LHCN-M2 (cell line): ENCODE data around the gene KRT6A. TPM values are rescaled to one million over a fixed set of nuclear protein-coding genes. Genes with fewer than 3 reads are reported as not detected.
"Not testable (repeated sequence)": the region's sequence is repeated elsewhere in the genome, so short reads cannot be mapped to it uniquely, and the experiment has no call there.

ENCODE experiments used
- DNase-seq: peaks from one replicate; pipeline ENCODE4 v3.0.0-alpha.2; 2012; ENCODE audit warnings: low read depth
- total RNA-seq: library from RNA; depleted of rRNA; stranded (reverse); fragments of >200 nt; gene quantifications from 2 replicates; pipeline ENCODE4 v1.2.3, GENCODE V29; 2014

Gene KRT6A
- total RNA-seq, 1 experiment from 2014 or later = not detected

DNA sequence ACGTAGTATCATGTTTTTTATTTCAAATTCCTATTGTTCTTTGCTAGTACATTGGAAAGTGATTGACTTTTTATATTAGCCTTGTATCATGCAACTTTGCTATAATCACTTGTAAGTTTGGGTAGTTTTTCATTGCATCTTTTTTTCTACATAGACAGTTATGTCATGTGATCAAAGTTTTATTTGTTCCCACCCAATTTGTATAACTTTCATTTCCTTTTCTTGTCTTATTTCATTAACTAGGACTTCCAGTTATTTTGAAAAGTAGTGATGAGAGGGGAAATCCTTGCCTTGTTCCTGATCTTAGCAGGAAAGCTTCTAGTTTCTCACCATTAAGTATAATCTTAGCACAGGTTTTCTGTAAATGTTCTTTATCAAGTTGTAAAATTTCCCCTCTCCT lies 9.8 kb upstream of the KRT6A start:
- no peak for DNase-seq

DNA sequence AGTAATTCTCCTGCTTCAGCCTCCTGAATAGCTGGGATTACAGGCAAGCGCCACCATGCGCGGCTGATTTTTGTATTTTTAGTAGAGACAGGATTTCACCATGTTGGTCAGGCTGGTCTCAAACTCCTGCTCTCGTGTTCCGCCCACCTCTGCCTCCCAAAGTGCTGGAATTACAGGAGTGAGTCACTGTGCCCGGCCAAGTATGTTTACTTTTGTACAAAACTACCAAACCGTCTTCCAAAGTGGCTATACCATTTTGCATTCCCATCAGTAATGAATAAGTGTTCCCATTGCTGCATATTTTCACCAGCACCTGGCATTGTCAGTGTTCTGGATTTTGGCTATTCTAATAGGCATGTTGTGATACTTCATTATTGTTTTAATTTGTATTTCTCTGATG lies 8.4 kb upstream of the KRT6A start:
- DNase-seq = peak; percentile 59

DNA sequence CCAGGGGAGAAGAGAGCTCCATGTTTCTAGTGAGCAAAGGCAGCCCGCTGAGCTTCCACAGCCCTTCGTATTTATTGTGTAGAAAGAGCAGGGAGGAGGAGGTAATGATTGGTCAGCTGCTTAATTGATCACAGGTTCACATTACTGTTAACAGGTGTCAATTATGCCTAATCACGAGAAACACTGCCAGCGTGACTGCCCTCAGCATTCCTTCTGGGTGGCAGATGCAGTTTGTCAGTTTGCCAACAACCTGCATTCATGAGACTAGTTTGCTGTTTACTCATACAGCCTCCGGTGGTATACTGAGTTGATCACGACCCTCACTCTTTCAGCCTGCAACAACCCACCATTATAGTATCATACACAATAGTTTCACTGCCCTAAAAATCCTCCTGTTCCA lies 7.5 kb upstream of the KRT6A start:
- DNase-seq = peak; percentile 18

DNA sequence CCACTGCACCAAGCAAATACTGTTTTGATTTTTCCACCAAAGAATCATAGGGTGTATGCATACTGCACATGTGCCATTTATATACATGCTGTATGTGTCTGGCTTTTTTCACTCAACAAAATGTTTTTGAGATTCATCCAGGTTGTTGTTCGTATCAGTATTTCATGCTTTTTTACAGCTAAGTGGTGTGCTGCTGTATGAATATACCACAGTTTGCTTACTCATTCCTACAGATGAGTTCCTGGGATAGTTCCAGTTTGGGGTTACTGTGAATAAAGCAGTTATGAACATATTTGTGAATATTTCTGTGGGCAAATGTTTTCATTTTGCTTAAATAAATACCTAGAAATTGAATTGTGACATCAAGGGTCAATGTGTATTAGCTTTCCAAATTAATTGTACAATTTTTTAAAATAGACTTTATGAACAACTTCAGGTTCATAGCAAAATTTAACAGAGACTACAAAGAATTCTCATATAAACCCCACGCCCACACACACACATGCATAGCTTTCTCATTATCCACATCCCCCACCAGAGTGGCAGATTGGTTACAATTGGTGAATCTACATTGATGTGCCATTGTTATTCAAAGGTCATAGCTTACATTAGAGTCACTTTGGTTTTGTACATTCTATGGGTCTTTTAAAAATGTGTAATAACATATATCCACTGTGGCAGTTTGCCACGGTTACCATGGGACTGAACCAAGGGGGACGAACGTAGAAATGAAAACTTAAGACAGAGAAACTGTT lies 6.9 kb upstream of the KRT6A start:
- DNase-seq = peak; percentile 69

DNA sequence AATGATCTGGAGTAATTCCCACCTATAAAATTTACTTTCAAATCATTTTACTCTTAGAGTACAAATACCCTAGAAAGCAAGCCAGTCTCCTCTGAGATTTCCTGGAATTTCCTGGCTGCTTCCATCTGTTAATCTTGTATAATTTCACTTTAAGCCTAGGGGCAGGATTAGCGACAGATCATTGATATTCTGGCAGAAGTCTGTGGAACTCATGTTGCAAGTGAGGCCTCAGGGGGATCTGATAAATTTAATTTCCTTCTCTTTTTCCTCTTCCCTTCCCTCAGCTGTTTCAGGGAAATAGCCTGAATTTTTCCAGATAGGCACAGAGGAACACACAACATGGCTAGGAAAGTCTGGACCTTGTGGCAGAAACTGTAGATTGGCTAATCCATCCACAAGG lies 5.9 kb upstream of the KRT6A start:
- no peak for DNase-seq

DNA sequence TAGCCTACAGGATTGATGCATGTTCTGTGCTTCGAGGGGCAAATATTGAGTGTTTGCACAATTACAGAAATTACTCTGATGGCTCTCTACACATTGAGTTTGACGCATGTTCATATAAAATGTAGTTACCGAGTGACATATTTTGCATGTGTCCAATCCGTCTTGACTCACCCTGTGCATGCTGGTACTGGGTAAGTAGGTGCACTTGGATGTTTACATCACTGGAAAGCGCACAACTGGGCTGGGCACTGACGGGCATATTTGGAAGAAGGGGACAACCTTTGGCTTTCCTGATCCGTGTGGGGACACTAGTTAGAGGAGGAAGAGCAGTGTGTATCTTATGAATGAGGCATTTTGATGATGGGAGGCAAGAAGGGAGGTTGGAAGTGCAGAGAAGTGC lies 4.9 kb upstream of the KRT6A start:
- no peak for DNase-seq

DNA sequence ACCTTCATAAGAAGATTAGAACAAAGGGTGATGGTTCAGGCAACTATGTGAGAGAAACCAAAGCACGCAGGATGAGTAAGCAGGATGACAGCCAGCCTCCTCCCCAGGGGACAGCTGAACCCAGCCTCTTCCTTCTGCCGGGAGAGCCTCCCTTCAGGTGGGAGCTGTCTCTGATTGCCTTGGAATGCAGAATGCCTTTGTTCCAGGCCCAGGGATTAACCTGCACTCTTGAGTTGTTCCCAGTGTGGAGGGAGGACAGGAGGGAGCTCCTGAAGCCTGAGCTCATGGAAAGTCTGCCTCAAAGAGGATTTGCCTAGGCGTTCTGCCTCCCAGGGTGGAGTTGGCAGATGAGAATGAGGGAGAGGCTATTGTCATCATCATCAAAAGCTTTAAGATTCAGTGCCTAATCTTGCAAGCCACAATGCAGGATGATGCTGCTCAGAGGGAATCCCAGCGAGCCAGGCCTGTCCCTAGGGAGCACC lies 3.6 kb upstream of the KRT6A start:
- DNase-seq = peak; percentile 92

DNA sequence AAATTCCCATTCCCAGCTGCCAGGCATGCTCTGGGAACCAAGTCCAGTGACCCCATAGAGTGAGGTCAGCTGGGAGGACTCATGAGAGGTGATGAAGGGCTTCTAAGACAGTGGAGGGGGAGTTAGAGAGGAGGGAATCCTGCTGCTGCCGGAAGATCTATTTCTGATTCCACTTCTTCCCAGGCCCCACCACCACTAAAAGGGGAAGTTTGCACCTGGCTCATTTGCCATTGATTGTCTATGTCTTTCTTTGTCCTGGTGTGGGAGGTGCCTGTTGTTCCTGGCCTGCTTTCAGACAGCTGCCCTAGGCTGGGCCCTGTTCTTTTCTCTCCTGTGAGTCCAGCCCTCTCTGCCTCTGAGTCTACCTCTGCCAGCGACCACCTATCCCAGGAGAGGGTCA lies 3.0 kb upstream of the KRT6A start:
- DNase-seq = peak; percentile 71

DNA sequence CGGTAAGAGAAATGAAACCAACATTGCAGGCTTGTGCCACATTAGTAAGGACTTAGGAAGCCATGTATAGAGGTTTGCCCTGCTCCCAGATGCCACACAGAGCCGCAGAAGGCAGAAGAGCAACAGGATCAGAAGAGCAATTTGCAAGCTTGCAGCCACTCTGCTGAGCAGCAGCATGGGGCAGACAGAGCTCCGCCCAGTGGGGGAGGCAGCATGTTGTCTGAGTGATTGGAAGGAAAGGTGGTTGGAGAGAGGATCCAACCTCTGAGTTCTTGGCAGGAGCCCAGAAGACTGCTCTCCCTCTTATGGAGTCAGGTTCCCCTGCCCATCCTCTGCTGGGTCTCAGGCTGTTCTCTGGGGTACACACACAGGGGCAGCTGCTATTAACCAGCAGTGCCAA lies 2.3 kb upstream of the KRT6A start:
- peak; percentile 71 for DNase-seq

DNA sequence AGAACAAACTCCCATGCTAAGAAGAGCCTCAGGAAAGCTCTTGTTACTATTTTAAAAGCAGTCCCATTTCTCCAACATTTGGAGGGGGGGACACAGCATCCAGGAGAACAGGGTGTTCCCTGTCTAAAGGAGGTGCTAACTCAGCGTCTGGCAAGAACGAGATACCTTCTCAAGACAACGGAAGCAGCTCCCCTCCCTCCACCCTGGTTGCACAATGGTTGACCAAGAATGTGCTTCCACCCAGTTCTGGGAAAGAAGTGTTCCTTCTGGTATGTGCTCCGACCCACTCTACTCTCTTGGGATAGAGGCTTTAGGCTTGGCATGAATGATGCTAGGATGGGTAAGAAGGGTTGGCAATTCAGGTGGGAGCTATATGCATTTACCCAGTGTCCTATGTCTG lies 1.5 kb upstream of the KRT6A start:
- DNase-seq = peak; percentile 84

DNA sequence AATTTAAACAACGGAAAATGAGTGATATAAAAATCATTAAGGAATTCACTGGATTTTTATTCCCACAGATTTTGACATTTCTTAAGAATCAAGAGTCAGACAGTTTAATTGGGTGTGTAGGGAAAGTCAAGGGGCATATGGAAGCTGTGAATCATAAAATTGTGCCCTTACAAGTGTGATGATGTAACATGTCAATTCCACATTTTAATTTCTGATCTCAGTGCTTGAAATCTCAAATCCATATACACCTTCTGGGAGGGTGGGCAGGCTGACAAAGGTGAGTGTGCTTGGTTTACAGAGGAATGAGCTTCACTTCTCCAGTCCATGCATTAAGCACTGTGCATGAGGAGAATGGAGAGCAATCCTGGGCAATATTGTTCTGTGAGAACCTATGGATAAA lies 1.0 kb upstream of the KRT6A start:
- DNase-seq = no peak

DNA sequence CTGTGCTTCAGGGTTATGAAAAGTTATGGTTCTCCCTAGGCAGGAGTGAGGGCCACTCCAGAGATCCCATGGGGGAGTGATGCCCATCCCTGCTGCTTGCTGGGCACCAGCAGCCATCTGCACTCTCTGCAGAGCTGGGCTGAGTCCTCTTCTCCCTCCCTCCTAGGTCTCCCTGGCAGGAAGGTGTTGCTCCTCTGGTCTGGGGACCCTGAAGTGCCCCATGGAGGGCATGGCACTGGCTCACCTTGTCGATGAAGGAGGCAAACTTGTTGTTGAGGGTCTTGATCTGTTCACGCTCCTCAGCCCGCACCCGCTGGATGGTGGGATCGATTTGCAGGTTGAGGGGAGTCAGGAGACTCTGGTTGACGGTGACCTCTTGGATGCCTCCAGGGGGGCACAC lies 652 bp downstream of the KRT6A start:
- not testable (repeated sequence) for DNase-seq

DNA sequence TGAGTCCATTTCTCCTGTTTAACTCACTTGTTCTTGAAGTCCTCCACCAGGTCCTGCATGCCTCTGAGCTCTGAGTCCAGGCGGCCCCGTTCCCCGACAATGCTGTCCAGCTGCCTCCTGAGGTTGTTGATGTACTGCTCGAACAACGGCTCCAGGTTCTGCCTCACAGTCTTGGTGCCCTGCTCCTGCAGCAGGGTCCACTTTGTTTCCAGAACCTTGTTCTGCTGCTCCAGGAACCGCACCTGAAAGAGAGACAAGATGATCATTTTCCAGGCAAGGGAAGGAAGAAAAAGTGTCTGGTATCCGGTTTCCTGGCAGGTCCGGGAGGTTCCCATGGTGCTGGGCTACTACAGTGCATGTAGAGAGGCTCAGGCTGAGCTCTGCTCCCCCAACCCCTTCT lies 1.6 kb downstream of the KRT6A start:
- not testable (repeated sequence) for DNase-seq

DNA sequence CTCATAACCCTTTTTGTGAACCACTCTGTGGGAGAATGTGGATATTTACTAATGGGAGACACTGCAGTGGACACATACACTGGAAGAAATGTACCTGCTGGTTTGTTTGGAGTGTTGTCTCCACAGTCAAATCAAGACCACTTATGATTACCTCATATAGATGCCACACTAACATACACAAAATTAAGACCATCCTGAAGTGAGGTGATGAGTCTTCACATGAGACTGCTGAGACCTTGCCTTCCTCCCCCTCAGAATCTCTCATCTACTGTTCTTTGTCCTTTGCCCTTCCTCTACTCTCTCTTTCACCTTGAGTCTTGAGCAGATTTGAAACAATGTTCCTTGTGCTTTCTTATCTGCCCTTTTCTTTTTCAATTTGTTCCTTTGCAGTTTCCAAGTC lies 4.3 kb downstream of the KRT6A start:
- no peak for DNase-seq

DNA sequence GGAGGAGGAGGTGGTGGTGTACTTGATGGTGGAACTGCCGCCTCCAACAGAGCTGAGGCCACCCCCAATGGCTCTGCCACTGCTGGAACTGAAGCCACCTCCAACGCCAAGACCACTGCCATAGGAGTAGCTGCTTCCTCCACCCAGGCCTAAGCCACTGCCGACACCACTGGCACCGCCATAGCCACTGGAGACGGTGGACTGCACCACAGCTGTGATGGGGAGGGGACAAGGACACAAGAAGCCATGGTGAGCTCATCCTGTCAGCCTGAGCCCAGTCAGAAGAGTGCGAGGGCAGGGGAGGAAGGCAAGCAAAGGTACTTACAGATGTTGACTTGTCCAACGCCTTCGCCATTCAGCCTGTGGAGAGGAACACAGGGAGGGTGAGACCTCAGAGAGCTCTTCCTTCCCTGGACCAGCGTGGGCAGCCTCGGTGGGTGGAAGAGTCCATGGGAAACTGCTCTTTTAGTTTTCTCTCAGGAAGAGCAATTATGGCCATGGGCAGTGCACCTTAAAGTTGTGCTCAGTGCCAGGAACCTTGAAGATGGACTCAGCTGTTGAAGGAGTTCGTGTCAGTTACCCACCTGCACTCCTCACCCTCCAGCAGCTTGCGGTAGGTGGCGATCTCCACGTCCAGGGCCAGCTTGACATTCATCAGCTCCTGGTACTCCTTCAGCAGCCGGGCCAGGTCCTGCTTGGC lies 5.2 kb downstream of the KRT6A start:
- not testable (repeated sequence) for DNase-seq

DNA sequence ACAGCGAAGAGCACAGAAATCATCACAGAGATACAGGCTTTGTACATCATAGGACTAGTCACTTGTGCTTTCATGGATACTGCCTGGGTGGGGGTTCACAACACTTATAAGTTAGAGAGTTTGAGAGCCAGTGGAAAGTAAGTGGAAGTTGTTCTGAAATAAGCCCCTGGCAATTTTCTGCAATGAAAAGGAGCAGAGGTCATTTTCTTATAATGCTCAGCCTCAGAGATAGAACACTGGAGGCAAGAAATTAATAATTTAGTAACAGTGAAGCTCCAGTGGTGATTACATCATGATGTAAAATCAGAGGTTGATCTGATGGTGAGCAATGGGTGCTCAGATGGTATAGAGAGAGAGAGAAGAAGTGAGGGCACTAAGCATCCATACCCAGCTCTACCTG lies 5.8 kb downstream of the KRT6A start:
- no peak for DNase-seq

DNA sequence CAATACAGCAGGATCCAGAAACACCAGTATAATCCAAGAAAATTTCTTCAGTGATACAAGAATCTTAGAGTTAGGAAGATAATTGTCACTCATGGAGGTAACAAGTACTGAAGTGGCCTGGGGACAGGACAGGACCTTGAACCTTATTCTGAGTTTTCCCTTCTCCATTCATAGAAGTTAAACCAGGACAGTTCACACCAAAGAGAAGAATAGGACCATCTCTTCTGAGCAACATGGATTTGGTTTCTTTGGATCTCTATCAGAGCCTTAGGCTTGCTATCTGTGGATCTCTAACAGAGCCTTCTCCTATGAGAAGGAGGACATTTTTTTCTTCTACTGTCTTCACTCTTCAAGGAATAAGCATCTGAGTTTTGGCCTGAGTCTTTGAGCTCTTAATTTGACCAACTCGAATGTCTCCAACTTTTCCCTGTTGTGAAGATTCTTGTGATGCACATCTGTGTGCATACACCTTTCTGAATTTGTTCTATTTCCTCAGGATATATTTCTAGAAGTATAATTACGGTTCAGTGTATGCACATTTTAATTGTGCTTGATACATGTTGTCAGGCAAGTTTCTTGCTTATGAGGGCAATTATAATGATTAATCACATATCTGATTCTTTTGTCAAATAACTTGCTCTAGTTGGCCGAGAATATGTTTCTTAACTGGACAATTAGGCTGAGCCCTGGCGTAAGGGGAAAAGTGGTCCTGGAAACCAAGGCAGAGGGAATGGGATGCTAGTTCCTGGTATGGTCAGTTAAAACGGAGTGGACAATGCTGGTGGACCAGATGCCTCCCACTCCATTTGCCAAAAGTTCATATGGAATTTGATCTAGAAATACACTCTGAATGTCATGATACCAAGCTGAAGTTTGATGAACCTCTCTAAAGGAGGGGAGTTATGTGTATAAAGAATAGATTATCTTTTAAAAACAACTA lies 6.6 kb downstream of the KRT6A start:
- no peak for DNase-seq

DNA sequence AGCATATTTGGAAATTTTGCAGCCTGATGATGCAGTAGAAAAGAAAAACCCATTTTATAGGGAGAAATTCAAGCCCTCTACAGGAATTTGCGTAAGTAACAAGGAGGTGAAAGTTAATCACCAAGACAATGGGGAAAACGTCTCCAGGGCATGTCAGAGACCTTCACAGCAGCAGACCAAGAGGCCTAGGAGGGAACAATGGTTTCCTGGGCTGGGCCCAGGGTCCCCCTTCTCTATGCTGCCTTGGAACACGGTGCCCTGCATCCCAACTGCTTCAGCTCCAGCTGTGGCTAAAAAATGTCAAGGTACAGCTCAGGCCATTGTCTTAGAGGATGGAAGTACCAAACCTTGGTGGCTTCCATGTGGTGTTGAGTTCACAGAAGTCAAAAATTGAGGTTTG lies 13.0 kb downstream of the KRT6A start:
- no peak for DNase-seq

DNA sequence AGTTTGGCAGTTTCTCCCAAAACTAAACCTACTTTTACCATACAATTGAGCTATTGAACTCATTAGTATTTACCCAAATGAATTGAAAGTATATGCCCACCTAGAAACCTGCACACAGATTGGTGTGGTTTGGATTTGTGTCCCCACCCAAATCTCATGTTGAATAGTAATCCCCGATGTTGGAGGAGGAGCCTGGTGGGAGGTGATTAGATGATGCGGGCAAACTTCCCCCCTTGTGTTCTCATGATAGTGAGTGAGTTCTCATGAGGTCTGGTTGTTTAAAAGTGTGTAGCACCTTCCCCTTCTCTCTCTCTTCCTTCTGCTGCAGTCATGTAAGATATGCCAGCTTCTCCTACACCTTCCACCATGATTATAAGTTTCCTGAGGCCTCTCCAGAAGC lies 15.4 kb downstream of the KRT6A start:
- no peak for DNase-seq

DNA sequence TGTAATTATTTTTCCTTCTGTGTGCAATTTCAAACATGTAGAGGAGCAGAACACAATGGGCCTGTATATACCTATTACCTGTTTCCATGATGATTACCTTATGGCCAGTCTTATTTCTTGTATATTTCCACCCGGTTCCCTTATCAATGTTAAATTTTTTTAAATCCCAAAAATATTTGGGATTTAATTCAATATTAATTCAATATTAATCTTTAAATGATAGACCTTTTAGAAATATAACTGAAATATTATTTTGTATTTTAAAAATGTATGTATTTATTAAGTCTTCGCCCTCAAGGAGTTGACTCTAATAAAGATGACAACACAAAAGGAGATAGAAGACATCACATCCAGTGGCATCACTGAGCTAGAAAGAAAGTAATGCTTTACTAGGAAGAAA lies 18.8 kb downstream of the KRT6A start:
- no peak for DNase-seq

DNA sequence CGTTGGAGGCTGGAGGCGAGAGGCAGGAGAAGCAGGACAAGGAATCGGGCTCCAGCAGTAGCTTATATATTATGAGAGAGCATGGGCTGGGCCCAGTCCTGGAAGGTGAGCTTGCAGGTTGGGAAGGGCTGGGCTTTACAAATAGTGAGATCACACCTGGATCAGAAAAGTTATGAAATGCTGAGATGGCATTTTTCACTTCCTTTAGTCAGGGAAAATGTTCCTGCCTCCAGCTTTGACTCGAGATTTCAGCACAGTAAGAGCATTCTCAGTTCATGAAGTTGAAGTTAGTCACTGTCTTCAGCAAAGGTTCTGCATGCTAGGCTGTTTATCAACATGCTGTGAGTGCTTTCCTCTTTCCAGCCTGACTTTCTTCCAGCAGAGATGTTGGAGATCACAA lies 19.3 kb downstream of the KRT6A start, which contains the start of gene KRT6C:
Gene KRT6C (minus strand): TSS at position 38 of the 400 bp plus-strand sequence. CDS start 68 bp downstream, outside the sequence.
- DNase-seq = no peak

DNA sequence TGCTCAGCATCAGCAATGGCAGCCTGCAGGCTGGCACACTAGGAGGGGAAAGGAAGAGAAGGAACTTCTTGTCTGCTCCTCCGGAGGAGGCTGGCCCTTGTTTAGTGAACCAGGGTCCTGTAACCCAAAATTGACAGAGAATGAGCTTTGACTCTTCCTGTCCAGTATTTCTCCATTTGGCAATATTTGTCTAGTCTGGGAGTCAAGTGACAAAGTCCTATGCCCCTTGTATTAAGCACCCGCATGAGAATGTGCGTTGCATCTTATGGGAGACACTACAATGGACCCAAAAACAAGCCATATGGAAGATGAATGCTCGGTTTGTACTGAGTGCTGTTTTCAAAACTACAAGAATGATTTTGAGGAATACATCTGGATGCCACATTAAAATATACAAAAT lies 23.2 kb downstream of the KRT6A start:
- DNase-seq = no peak
